Measurements from ENCODE around the gene SGO1.

The SGO1 gene

GRCh38 chr3:20147361-20147760 lies 38.6 kb downstream of the SGO1 start:
- H3K4me3 ChIP-seq (replicated peaks; ENCODE audit: insufficient read depth, low read length): no peak overlapping the region
- TF ChIP-seq POLR2AphosphoS5 (IDR thresholded peaks at IDR 0.05; ENCODE audit: low read depth) (no peak), SPI1 (IDR thresholded peaks at IDR 0.05; ENCODE audit: borderline replicate concordance, low read depth) (no peak), GABPA (IDR thresholded peaks at IDR 0.05; ENCODE audit: low read depth) (no peak), REST (IDR thresholded peaks at IDR 0.05; ENCODE audit: insufficient replicate concordance, low read depth) (no peak)
- TF ChIP-seq, protein P1, sequence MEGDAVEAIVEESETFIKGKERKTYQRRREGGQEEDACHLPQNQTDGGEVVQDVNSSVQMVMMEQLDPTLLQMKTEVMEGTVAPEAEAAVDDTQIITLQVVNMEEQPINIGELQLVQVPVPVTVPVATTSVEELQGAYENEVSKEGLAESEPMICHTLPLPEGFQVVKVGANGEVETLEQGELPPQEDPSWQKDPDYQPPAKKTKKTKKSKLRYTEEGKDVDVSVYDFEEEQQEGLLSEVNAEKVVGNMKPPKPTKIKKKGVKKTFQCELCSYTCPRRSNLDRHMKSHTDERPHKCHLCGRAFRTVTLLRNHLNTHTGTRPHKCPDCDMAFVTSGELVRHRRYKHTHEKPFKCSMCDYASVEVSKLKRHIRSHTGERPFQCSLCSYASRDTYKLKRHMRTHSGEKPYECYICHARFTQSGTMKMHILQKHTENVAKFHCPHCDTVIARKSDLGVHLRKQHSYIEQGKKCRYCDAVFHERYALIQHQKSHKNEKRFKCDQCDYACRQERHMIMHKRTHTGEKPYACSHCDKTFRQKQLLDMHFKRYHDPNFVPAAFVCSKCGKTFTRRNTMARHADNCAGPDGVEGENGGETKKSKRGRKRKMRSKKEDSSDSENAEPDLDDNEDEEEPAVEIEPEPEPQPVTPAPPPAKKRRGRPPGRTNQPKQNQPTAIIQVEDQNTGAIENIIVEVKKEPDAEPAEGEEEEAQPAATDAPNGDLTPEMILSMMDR (IDR thresholded peaks at IDR 0.05; ENCODE audit: insufficient read depth, low read length): no peak
- H3K27ac ChIP-seq (replicated peaks): no peak overlapping the region
- H3K27me3 ChIP-seq (ENCODE audit: insufficient read depth, poor library complexity, severe bottlenecking): no peaks in the 10 kb centered on the region
- DNase-seq (ENCODE audit: low read depth in 1 of 2, low spot score in 1 of 2): no peak

DNA sequence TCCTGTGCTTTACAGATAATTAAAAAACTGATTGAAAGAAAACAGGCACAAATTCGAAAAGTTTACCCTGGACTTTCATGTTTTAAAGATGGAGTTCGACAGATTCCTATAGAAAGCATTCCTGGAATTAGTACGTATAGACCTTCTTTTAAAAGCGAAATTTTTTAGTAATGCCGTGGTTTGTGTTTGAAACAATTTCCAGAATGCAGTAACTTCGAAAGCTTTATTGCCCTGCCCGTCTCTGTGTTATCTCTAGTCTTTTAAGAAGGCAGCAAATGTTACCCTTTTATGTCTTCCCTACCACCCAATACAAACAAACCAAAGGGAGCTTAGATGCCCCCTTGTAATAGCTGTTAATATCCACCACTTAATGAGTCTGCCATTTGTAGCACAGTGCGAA lies 39.7 kb downstream of the SGO1 start:
- Histone ChIP-seq H3K27me3 (ENCODE audit: insufficient read depth, poor library complexity, severe bottlenecking) (no peaks in the 10 kb centered on the region), H3K4me3 (replicated peaks; ENCODE audit: insufficient read depth, low read length) (no peak overlapping the region), H3K27ac (replicated peaks) (no peak overlapping the region)
- TF ChIP-seq REST (IDR thresholded peaks at IDR 0.05; ENCODE audit: insufficient replicate concordance, low read depth): no peak
- no peak for TF ChIP-seq GABPA (IDR thresholded peaks at IDR 0.05; ENCODE audit: low read depth)
- TF ChIP-seq, protein P1 (IDR thresholded peaks at IDR 0.05; ENCODE audit: insufficient read depth, low read length): no peak
- TF ChIP-seq SPI1 (IDR thresholded peaks at IDR 0.05; ENCODE audit: borderline replicate concordance, low read depth): no peak
- no peak for TF ChIP-seq POLR2AphosphoS5 (IDR thresholded peaks at IDR 0.05; ENCODE audit: low read depth)
- DNase-seq (ENCODE audit: low read depth in 1 of 2, low spot score in 1 of 2): no peak

GRCh38 chr3:20145874-20146273 lies 40.1 kb downstream of the SGO1 start:
- Histone ChIP-seq H3K27me3 (ENCODE audit: insufficient read depth, poor library complexity, severe bottlenecking) (no peaks in the 10 kb centered on the region), H3K27ac (replicated peaks) (no peak overlapping the region), H3K4me3 (replicated peaks; ENCODE audit: insufficient read depth, low read length) (no peak overlapping the region)
- DNase-seq (ENCODE audit: low read depth in 1 of 2, low spot score in 1 of 2): no peak
- TF ChIP-seq SPI1 (IDR thresholded peaks at IDR 0.05; ENCODE audit: borderline replicate concordance, low read depth) (no peak), POLR2AphosphoS5 (IDR thresholded peaks at IDR 0.05; ENCODE audit: low read depth) (no peak), GABPA (IDR thresholded peaks at IDR 0.05; ENCODE audit: low read depth) (no peak), REST (IDR thresholded peaks at IDR 0.05; ENCODE audit: insufficient replicate concordance, low read depth) (no peak)
- TF ChIP-seq, protein P1 (IDR thresholded peaks at IDR 0.05; ENCODE audit: insufficient read depth, low read length): no peak

Measured in HL-60 (cell line).